Measurements from ENCODE around the gene POLR2H. TPM values are rescaled to one million over a fixed set of nuclear protein-coding genes. Genes with fewer than 3 reads are reported as not detected.

The POLR2H gene
- total and polyA plus RNA-seq, 2 experiments from 2014 or later = 66.3 to 81.2 TPM

- no peak overlapping the region for H2AFZ ChIP-seq
- H3K79me2 ChIP-seq (ENCODE audit: insufficient read depth) = no peaks in the 10 kb centered on the region
- in situ Hi-C loops (cut with MboI) = loop anchor here (10.0 to 25.0 kb wide), 2 partner anchors 152 to 415 kb away; no protein-coding TSS in a partner anchor
- H4K20me1 ChIP-seq (ENCODE audit: insufficient read depth) = no peaks in the 10 kb centered on the region
- peaks cover 30% of the 10 kb centered on the region for H3F3A ChIP-seq (ENCODE audit: insufficient read depth)
- H3K27ac ChIP-seq = no peak overlapping the region
- no peak for DNase-seq
- no peak overlapping the region for H3K4me3 ChIP-seq
- no peak overlapping the region for H3K9ac ChIP-seq
- no peak overlapping the region for H3K4me2 ChIP-seq (ENCODE audit: unreplicated experiment)
- TF ChIP-seq EZH2phosphoT487 (IDR thresholded peaks at IDR 0.05; ENCODE audit: insufficient read depth, low read depth) (no peak), EZH2 (IDR thresholded peaks at IDR 0.05; ENCODE audit: insufficient read depth, poor library complexity, severe bottlenecking) (no peak)
- H3K4me1 ChIP-seq (ENCODE audit: insufficient read depth) = peaks cover 28% of the 10 kb centered on the region
- H3K9me3 ChIP-seq (ENCODE audit: low read depth) = no peaks in the 10 kb centered on the region
- WGBS, 2 experiments (ENCODE audit: low coverage in 1 of 2, low lambda C conversion rate in 2 of 2, missing lambda C conversion rate in 2 of 2) = 78 to 79% methylated on average over 8 of the region's 8 CpGs
- 0 out of 2 replicates have a peak, but pooled peaks cover 3% of the 10 kb centered on the region for H3K36me3 ChIP-seq (ENCODE audit: low read depth)
- peaks cover 4% of the 10 kb centered on the region; the same call in 1 of the 2 replicates for H3K27me3 ChIP-seq (replicated peaks; ENCODE audit: insufficient read depth)
- H3K9me2 ChIP-seq (ENCODE audit: insufficient read depth) = no peaks in the 10 kb centered on the region
Measured at GRCh38 chr3:184372296-184372821, 10.8 kb downstream of the POLR2H start.

- no peak overlapping the region for H3K9ac ChIP-seq
- H3K36me3 ChIP-seq (ENCODE audit: low read depth) = 0 out of 2 replicates have a peak, but pooled peaks cover 3% of the 10 kb centered on the region
- no peak for DNase-seq
- peaks cover 4% of the 10 kb centered on the region; the same call in 1 of the 2 replicates for H3K27me3 ChIP-seq (replicated peaks; ENCODE audit: insufficient read depth)
- H3K9me2 ChIP-seq (ENCODE audit: insufficient read depth) = no peaks in the 10 kb centered on the region
- no peaks in the 10 kb centered on the region for H3K9me3 ChIP-seq (ENCODE audit: low read depth)
- peaks cover 25% of the 10 kb centered on the region for H3F3A ChIP-seq (ENCODE audit: insufficient read depth)
- 44 to 56% methylated on average over 5 of the region's 5 CpGs for whole genome bisulfite sequencing, 2 experiments (ENCODE audit: low coverage in 1 of 2, low lambda C conversion rate in 2 of 2, missing lambda C conversion rate in 2 of 2)
- H3K4me1 ChIP-seq (ENCODE audit: insufficient read depth) = peaks cover 28% of the 10 kb centered on the region
- H4K20me1 ChIP-seq (ENCODE audit: insufficient read depth) = no peaks in the 10 kb centered on the region
- no peak overlapping the region for H3K4me3 ChIP-seq
- no peak overlapping the region for H2AFZ ChIP-seq
- no peaks in the 10 kb centered on the region for H3K79me2 ChIP-seq (ENCODE audit: insufficient read depth)
- TF ChIP-seq EZH2 (IDR thresholded peaks at IDR 0.05; ENCODE audit: insufficient read depth, poor library complexity, severe bottlenecking) (no peak), EZH2phosphoT487 (IDR thresholded peaks at IDR 0.05; ENCODE audit: insufficient read depth, low read depth) (no peak)
- in situ Hi-C loops (cut with MboI) = loop anchor here (10.0 to 25.0 kb wide), 2 partner anchors 152 to 414 kb away; no protein-coding TSS in a partner anchor
- no peak overlapping the region for H3K27ac ChIP-seq
- no peak overlapping the region for H3K4me2 ChIP-seq (ENCODE audit: unreplicated experiment)
Measured at GRCh38 chr3:184372911-184373310, 11.4 kb downstream of the POLR2H start.

GRCh38 chr3:184373422-184373821 lies 11.9 kb downstream of the POLR2H start:
- Histone ChIP-seq H3K36me3 (ENCODE audit: low read depth) (0 out of 2 replicates have a peak, but pooled peaks cover 3% of the 10 kb centered on the region), H3F3A (ENCODE audit: insufficient read depth) (peaks cover 20% of the 10 kb centered on the region), H3K4me3 (no peak overlapping the region), H3K79me2 (ENCODE audit: insufficient read depth) (no peaks in the 10 kb centered on the region), H2AFZ (no peak overlapping the region), H3K9ac (no peak overlapping the region), H3K9me3 (ENCODE audit: low read depth) (no peaks in the 10 kb centered on the region), H4K20me1 (ENCODE audit: insufficient read depth) (no peaks in the 10 kb centered on the region), H3K27me3 (replicated peaks; ENCODE audit: insufficient read depth) (peaks cover 4% of the 10 kb centered on the region; the same call in 1 of the 2 replicates), H3K27ac (no peak overlapping the region), H3K4me2 (ENCODE audit: unreplicated experiment) (no peak overlapping the region), H3K4me1 (ENCODE audit: insufficient read depth) (peaks cover 23% of the 10 kb centered on the region), H3K9me2 (ENCODE audit: insufficient read depth) (no peaks in the 10 kb centered on the region)
- peak; percentile 86 for DNase-seq
- WGBS, 2 experiments (ENCODE audit: low coverage in 1 of 2, low lambda C conversion rate in 2 of 2, missing lambda C conversion rate in 2 of 2) = 27 to 29% methylated on average over 6 of the region's 6 CpGs
- no peak for TF ChIP-seq EZH2phosphoT487 (IDR thresholded peaks at IDR 0.05; ENCODE audit: insufficient read depth, low read depth)
- no peak for TF ChIP-seq EZH2 (IDR thresholded peaks at IDR 0.05; ENCODE audit: insufficient read depth, poor library complexity, severe bottlenecking)
- in situ Hi-C loops (cut with MboI) = loop anchor here (10.0 to 25.0 kb wide), 2 partner anchors 151 to 414 kb away; no protein-coding TSS in a partner anchor

- H3K4me2 ChIP-seq (ENCODE audit: unreplicated experiment) = no peak overlapping the region
- H3K79me2 ChIP-seq (ENCODE audit: insufficient read depth) = no peaks in the 10 kb centered on the region
- peaks cover 12% of the 10 kb centered on the region; the same call in 1 of the 2 replicates for H3K4me1 ChIP-seq (ENCODE audit: insufficient read depth)
- no peaks in the 10 kb centered on the region for H3K9me3 ChIP-seq (ENCODE audit: low read depth)
- H3K4me3 ChIP-seq = no peak overlapping the region
- no peak for DNase-seq
- no peak overlapping the region for H3K9ac ChIP-seq
- in situ Hi-C loops (cut with MboI) = loop anchor here (10.0 kb wide), 1 partner anchor 149 kb away; no protein-coding TSS in a partner anchor
- H3K9me2 ChIP-seq (ENCODE audit: insufficient read depth) = no peaks in the 10 kb centered on the region
- H4K20me1 ChIP-seq (ENCODE audit: insufficient read depth) = no peaks in the 10 kb centered on the region
- H3K27me3 ChIP-seq (replicated peaks; ENCODE audit: insufficient read depth) = peaks cover 14% of the 10 kb centered on the region
- H3K36me3 ChIP-seq (ENCODE audit: low read depth) = no peaks in the 10 kb centered on the region
- H2AFZ ChIP-seq = no peak overlapping the region
- TF ChIP-seq EZH2phosphoT487 (IDR thresholded peaks at IDR 0.05; ENCODE audit: insufficient read depth, low read depth) = no peak
- TF ChIP-seq EZH2 (IDR thresholded peaks at IDR 0.05; ENCODE audit: insufficient read depth, poor library complexity, severe bottlenecking) = no peak
- H3K27ac ChIP-seq = no peak overlapping the region
- no peaks in the 10 kb centered on the region; the same call in none of the 2 replicates for H3F3A ChIP-seq (ENCODE audit: insufficient read depth)
- 80 to 85% methylated on average over 12 of the region's 12 CpGs for WGBS, 2 experiments (ENCODE audit: low coverage in 1 of 2, low lambda C conversion rate in 2 of 2, missing lambda C conversion rate in 2 of 2)
Measured at GRCh38 chr3:184375747-184376461, 14.4 kb downstream of the POLR2H start.

All from GM23248 (cell line).